Measurements from ENCODE around the gene C15orf62.

GRCh38 chr15:40744815-40745152 lies 25.0 kb upstream of the C15orf62 start:
- no peak for TF ChIP-seq CTCF (conservative IDR thresholded peaks at IDR 0.05 in 1 of 2, IDR thresholded peaks at IDR 0.05 in 1 of 2; ENCODE audit: low read depth in 1 of 2, low read length in 2 of 2)
- TF ChIP-seq EZH2 (IDR thresholded peaks at IDR 0.05; ENCODE audit: low read length, missing control alignments) = no peak

All from fibroblast of lung (primary cell).